Measurements from ENCODE around the gene COQ8B.

The COQ8B gene

DNA sequence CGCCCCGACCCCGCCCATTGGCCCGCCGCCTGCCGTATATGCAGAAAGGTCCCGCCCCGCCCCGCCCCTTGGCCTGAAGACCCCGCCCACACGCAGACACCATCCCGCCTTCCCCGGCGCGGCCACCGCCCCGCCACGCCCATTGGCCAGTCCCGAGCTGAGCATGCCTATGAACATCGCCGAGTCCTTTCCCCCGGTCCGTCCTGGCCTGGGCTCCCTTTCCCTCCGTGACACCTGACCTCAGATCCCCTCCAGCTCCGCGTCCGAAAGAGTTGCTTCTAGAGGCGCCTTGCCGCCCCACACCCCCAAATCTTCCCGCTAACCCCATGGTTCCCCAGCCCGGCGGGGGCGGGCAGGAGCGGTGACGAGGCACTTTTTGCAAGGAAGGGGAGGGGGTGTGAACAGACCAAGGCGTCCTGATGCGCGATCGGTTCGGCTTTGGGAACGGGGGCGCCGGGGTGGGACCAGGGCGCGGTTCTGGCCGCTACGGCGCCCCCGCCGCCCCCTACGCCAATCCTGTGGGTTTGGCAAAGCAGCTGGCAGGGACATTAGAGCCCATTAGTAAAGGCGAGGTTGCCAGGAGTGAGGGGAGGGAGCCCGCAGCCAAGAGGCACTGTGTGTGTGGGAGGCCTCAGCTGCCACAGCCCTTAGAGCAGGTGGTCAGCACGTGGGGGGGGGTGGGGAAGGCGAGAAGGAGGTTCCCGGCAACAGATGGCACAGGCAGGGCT, 25.8 kb downstream of the COQ8B start:
- ChIA-PET POLR2A (interaction anchor here (1.0 to 1.8 kb wide), 4 partner anchors 26 to 110 kb away, joined by 3 to 8 read pairs (median 4); partner anchors contain the start of genes COQ8B and ITPKC), CTCF (interaction anchor here (0.6 to 1.1 kb wide), 6 partner anchors 9 to 129 kb away, joined by 3 to 4 read pairs (median 3); no protein-coding TSS in a partner anchor)
- H3K4me3 ChIP-seq (ENCODE audit: low read depth, low read length), result peak overlapping the region; percentile 97
- TF ChIP-seq, protein P1, sequence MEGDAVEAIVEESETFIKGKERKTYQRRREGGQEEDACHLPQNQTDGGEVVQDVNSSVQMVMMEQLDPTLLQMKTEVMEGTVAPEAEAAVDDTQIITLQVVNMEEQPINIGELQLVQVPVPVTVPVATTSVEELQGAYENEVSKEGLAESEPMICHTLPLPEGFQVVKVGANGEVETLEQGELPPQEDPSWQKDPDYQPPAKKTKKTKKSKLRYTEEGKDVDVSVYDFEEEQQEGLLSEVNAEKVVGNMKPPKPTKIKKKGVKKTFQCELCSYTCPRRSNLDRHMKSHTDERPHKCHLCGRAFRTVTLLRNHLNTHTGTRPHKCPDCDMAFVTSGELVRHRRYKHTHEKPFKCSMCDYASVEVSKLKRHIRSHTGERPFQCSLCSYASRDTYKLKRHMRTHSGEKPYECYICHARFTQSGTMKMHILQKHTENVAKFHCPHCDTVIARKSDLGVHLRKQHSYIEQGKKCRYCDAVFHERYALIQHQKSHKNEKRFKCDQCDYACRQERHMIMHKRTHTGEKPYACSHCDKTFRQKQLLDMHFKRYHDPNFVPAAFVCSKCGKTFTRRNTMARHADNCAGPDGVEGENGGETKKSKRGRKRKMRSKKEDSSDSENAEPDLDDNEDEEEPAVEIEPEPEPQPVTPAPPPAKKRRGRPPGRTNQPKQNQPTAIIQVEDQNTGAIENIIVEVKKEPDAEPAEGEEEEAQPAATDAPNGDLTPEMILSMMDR (IDR thresholded peaks at IDR 0.05; ENCODE audit: insufficient read depth, low read length, missing control alignments), result no peak
- no peak for DNase-seq (ENCODE audit: low read depth, low spot score)

DNA sequence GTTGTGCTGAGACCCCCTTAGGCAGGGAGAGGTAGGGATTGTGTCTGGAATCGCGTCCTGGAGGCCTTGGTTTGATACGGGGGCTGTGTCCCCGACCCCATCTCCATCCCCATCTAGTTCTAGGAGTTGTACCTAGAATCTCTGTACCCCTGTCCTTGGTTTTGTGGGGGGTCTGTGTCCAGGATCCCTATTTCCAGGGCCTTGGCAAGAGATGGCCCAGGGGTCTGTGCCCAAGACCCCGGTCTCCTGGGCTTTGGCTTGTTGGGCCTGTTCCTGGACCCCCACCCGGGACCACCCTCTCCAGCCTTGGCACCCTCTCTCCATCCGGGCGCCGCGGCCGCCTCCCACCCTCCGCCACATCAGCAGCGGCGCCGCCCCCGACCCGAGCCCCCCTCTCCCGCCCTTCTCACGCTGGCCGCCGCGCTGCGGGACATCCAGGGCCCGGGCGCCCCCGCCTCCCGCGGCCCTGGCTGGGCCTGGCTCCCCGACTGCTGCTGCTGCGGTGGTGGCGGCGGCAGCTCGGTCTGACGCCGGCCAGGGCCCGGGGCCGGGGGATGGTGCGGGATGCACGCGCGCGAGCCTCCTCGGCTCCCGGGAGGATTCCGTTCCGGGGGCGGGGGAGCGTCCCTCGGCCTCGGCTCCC, 26.5 kb downstream of the COQ8B start, which contains the start of gene NUMBL:
TSS of gene NUMBL (minus strand) at position 602 of the 643 bp plus-strand sequence. CDS start at position 434, 168 bp downstream.
- TF ChIP-seq, protein P1 (IDR thresholded peaks at IDR 0.05; ENCODE audit: insufficient read depth, low read length, missing control alignments), result no peak
- ChIA-PET CTCF (no interaction called here), POLR2A (interaction anchor here (0.5 to 1.8 kb wide), 3 partner anchors 27 to 60 kb away, joined by 4 to 8 read pairs (median 4); partner anchors contain the start of genes ACTMAP, COQ8B and ITPKC)
- no peak for DNase-seq (ENCODE audit: low read depth, low spot score)
- H3K4me3 ChIP-seq (ENCODE audit: low read depth, low read length), result peak within 1 kb of the TSS; percentile 97

DNA sequence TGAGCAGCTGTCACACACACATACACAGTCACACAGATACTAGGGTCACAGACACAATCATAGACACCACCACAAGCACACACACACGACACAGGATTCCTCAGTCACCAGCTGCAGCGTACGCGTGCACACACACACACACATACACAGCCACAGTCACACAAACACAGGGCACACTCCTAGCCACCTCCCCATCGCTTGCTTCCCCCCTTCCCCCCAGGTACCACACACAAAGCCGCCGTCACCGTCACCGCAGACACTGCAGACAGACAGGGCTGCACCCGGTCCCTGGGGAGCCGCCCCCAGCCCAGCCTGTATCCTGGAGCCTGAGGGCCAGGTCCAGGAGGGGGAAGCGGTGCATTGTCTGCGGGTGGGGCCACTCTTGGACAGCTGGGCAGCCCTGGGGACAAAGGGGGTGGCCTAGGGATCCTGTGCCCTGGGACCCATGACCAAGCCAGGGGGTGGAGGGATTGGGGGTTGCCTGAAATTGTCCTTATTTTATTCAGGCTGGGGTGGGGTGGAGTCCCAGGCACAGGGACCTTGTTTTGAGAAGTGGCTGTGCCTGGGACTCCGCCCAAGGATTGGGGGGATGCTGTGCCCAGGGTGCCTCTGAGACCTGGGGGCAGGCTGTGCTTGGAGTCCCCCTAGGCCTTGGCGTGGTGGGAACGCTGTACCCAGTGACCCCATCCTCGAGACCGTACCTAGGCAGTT, 27.2 kb downstream of the COQ8B start:
- TF ChIP-seq, protein P1 (IDR thresholded peaks at IDR 0.05; ENCODE audit: insufficient read depth, low read length, missing control alignments), result no peak
- no peak for DNase-seq (ENCODE audit: low read depth, low spot score)
- ChIA-PET CTCF (no interaction called here), POLR2A (interaction anchor here (0.6 kb wide), 1 partner anchor 24 kb away, joined by 3 read pairs; no protein-coding TSS in a partner anchor)
- peak overlapping the region; percentile 97 for H3K4me3 ChIP-seq (ENCODE audit: low read depth, low read length)

DNA sequence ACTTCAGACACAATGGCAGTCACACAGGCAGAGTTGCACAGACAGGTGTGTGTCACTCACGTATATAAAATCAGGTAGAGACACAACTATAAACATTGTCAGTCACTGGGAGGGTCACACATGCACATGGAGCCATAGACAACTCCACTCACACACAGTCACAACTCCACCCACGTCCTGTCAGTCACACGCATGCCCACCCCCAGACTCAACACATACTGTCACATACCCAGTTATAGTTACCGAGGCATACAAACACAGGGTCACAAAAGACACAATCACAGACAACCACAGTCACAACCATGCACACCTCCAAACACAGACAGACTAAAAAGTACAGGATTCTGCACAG, 27.7 kb downstream of the COQ8B start:
- no peak for DNase-seq (ENCODE audit: low read depth, low spot score)
- POLR2A ChIA-PET, result interaction anchor here (0.6 kb wide), 1 partner anchor 23 kb away, joined by 3 read pairs; no protein-coding TSS in a partner anchor
- CTCF ChIA-PET, result interaction anchor here (0.7 kb wide), 1 partner anchor 118 kb away, joined by 3 read pairs; no protein-coding TSS in a partner anchor
- TF ChIP-seq, protein P1 (IDR thresholded peaks at IDR 0.05; ENCODE audit: insufficient read depth, low read length, missing control alignments), result no peak
- H3K4me3 ChIP-seq (ENCODE audit: low read depth, low read length), result peak overlapping the region; percentile 97

DNA sequence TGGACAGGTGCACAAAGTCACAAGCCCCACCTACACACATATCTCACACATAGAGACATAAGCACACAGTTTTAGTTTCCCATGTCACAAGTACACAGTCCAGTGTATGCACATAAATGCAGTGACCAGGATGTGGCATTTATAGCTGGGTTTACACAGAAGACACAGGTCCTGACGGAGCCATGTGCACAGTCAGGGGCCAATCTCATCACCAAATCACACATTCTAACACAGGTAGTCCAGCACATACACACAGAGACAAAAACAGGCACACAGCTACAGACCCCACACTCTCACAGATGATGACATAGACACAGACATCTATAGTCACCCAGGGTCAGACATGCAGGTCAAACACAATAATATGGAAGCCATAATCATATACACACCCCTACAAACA, 28.4 kb downstream of the COQ8B start:
- TF ChIP-seq, protein P1 (IDR thresholded peaks at IDR 0.05; ENCODE audit: insufficient read depth, low read length, missing control alignments), result no peak
- ChIA-PET CTCF (interaction anchor here (0.7 to 1.8 kb wide), 3 partner anchors 9 to 118 kb away, joined by 3 to 4 read pairs (median 3); no protein-coding TSS in a partner anchor), POLR2A (no interaction called here)
- no peak for DNase-seq (ENCODE audit: low read depth, low spot score)
- H3K4me3 ChIP-seq (ENCODE audit: low read depth, low read length), result peak overlapping the region; percentile 97
